HL-60 (cell line): Measurements from ENCODE around the gene PPP1R3E.

ENCODE experiments used
- CTCF ChIP-seq: IDR thresholded peaks from one replicate; pipeline ENCODE4 v1.5.1; 2011; ENCODE audit warnings: low read length, control low read depth, inconsistent platforms; ENCODE audit not compliant: insufficient read depth
- GABPA ChIP-seq: IDR thresholded peaks from 2 replicates; pipeline ENCODE4 v1.6.1; 2012; ENCODE audit warnings: low read depth
- POLR2AphosphoS5 ChIP-seq: IDR thresholded peaks from 2 replicates; pipeline ENCODE4 v1.6.1; 2012; ENCODE audit warnings: low read depth
- REST ChIP-seq: IDR thresholded peaks from 2 replicates; pipeline ENCODE4 v1.6.1; 2012; ENCODE audit warnings: low read depth; ENCODE audit not compliant: insufficient replicate concordance

- TF ChIP-seq GABPA, result no peak
- no peak for TF ChIP-seq CTCF
- TF ChIP-seq REST, result no peak
- no peak for TF ChIP-seq POLR2AphosphoS5
Measured at GRCh38 chr14:23307146-23307530, 4.5 kb upstream of the PPP1R3E start.
